K562 treated with DMSO at 1 percent for 12 hours (cell line): ENCODE data around the gene CALM3. TPM values are rescaled to one million over a fixed set of nuclear protein-coding genes. Genes with fewer than 3 reads are reported as not detected.

Experiments used
- total RNA-seq: library from RNA; unstranded; fragments of 300-600 nt; gene quantifications from 2 replicates; pipeline ENCODE4 v1.2.3, GENCODE V29; 2022; ENCODE audit not compliant: insufficient read depth

The CALM3 gene
- total RNA-seq: 232 and 346 TPM in 2 replicates

GRCh38 chr19:46601318-46602224 lies at the start of gene CALM3:
TSS of gene CALM3 (plus strand) at chr19:46601330. CDS start at chr19:46601435, 105 bp downstream.

DNA sequence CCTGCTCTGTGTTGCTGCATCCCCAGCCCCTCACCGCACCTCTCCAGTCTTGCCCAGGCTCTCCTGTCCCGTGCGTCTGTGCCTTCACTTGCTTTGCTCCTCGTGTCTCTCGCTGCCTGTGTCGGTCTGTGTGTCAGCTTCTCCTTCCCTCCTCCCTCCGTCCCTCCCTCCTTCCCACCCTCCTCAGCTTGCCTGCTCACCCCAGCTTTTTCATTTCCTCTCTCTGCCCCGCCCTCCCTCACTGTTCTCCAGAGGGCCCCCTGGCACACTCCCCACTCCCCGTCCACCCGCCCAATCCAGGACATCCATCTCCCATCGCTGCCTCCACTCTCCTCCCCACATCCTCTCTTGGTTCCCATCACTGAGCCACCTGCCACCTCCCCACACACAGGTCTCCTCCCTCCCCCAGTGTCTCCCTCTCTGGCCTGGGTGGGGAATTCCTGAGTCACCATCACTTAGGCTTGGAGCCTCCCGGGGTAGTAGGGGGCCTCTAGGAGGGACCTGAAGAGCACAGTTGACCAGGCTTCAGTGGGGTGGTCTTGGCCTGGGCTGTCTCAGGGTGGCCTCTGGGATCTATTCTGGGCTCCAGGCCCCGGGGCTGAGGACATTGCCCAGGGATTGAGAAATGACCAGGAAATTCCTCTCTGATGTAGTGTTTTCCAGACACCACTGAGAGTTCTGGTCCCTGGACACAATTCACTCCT lies 24.0 kb downstream of the CALM3 start, which contains the start of gene PTGIR:
TSS of gene PTGIR (minus strand) at position 132 of the 704 bp plus-strand sequence. CDS start 864 bp downstream, outside the sequence.

GRCh38 chr19:46635920-46636761 lies 35.0 kb downstream of the CALM3 start, which contains the start of gene GNG8:
TSS of gene GNG8 (minus strand) at chr19:46636202. CDS start at chr19:46634682, 1,520 bp downstream.

Other genes starting within 250 kb of the CALM3 start
- gene CCDC8, start 187.8 kb upstream of the CALM3 start, total RNA-seq: 5.4 and 7.9 TPM in 2 replicates
- gene PNMA8C, start 172.4 kb upstream of the CALM3 start, total RNA-seq: not detected in 2 replicates
- 7.3 and 18.4 TPM in 2 replicates for gene PNMA8A, start 129.8 kb upstream of the CALM3 start, total RNA-seq
- gene PNMA8B, start 105.5 kb upstream of the CALM3 start, total RNA-seq: not detected in 2 replicates
- not detected in 2 replicates for gene PTGIR, start 23.8 kb downstream of the CALM3 start, total RNA-seq
- not detected in 2 replicates for gene GNG8, start 34.9 kb downstream of the CALM3 start, total RNA-seq
- gene DACT3, start 59.9 kb downstream of the CALM3 start, total RNA-seq: 1.9 and 2.8 TPM in 2 replicates
- 41.6 and 57.2 TPM in 2 replicates for gene PRKD2, start 115.8 kb downstream of the CALM3 start, total RNA-seq
- 31.3 and 59.8 TPM in 2 replicates for gene FKRP, start 144.7 kb downstream of the CALM3 start, total RNA-seq
- gene STRN4, start 145.1 kb downstream of the CALM3 start, total RNA-seq: 66.0 and 88.6 TPM in 2 replicates
- 399 and 497 TPM in 2 replicates for gene SLC1A5, start 187.3 kb downstream of the CALM3 start, total RNA-seq
- gene AP2S1, start 249.5 kb downstream of the CALM3 start, total RNA-seq: 377 and 597 TPM in 2 replicates